Right lobe of liver (tissue), 4 donors: ENCODE data around the gene FXR2.

Source experiments
- CTCF ChIP-seq, 4 donors: fragments of 200-600 bp in 3 of 4; fragments of 450-650 bp in 1 of 4; IDR thresholded peaks; one replicate each; pipeline versions ENCODE4 v1.5.1 to v1.8.0; 2016 to 2022; ENCODE audit warnings: antibody characterized with exemption in 4 of 4, mild to moderate bottlenecking in 2 of 4
- POLR2A ChIP-seq: fragments of 450-650 bp; IDR thresholded peaks from one replicate; pipeline ENCODE4 v1.6.1; 2017; ENCODE audit warnings: antibody characterized with exemption, mild to moderate bottlenecking
- donor health status: DM: no; HTN: no; CAD: no.
- donor health status: DM: no; HTN: no; CAD: no.
- donor health status: DM: no; HTN: yes; CAD: no.

- TF ChIP-seq CTCF (IDR thresholded peaks at IDR 0.05) (no peak), POLR2A (no peak)
These were observed 26.1 kb upstream of the FXR2 start for GRCh38 chr17:7640783-7641182.
